ENCODE data around the gene NPVF. TPM values are rescaled to one million over a fixed set of nuclear protein-coding genes. Genes with fewer than 3 reads are reported as not detected.

NPVF gene
- total RNA-seq, 4 donors from 2014 or later = not detected

- Histone ChIP-seq H3K36me3 (no peaks in the 10 kb centered on the region), H3K27me3 (no peaks in the 10 kb centered on the region), H3K27ac (peak overlapping the region; percentile 69), H3K4me1 (peaks cover 0 to 5% of the 10 kb centered on the region in 2 donors), H3K4me3 (peak overlapping the region in 1 of 2 donors; percentile 1), H3K9me3 (no peaks in the 10 kb centered on the region)
- intact Hi-C loops (cut with DNase I; ENCODE audit: low total_unique reads) = loop anchor here (5.0 kb wide), 2 partner anchors 126 to 301 kb away; no protein-coding TSS in a partner anchor
- DNase-seq = no peak
- TF ChIP-seq POLR2A (IDR thresholded peaks at IDR 0.05) (no peak), CTCF (IDR thresholded peaks at IDR 0.05) (no peak)
These were observed 32.7 kb upstream of the NPVF start for GRCh38 chr7:25260862-25261494.

GRCh38 chr7:25259487-25260243 lies 31.4 kb upstream of the NPVF start:
- H3K27ac ChIP-seq = peak overlapping the region in 1 of 2 donors; percentile 69
- TF ChIP-seq POLR2A (IDR thresholded peaks at IDR 0.05) (no peak), CTCF (IDR thresholded peaks at IDR 0.05) (peak; percentile 81 to 93 (median 90))
- intact Hi-C loops (cut with DNase I; ENCODE audit: low total_unique reads) = loop anchor here (5.0 kb wide), 3 partner anchors 128 to 593 kb away; no protein-coding TSS in a partner anchor
- no peaks in the 10 kb centered on the region for H3K9me3 ChIP-seq
- H3K4me1 ChIP-seq = peaks cover 0 to 5% of the 10 kb centered on the region in 2 donors
- no peaks in the 10 kb centered on the region for H3K36me3 ChIP-seq
- H3K4me3 ChIP-seq = no peak overlapping the region
- H3K27me3 ChIP-seq = no peaks in the 10 kb centered on the region
- peak; percentile 67 to 80 for DNase-seq

GRCh38 chr7:25256333-25256819 lies 28.1 kb upstream of the NPVF start:
- no peak for DNase-seq
- TF ChIP-seq POLR2A (IDR thresholded peaks at IDR 0.05) (no peak), CTCF (IDR thresholded peaks at IDR 0.05) (no peak)
- Histone ChIP-seq H3K9me3 (no peaks in the 10 kb centered on the region), H3K4me1 (peaks cover 0 to 5% of the 10 kb centered on the region in 2 donors), H3K27me3 (no peaks in the 10 kb centered on the region), H3K36me3 (no peaks in the 10 kb centered on the region), H3K27ac (no peak overlapping the region), H3K4me3 (no peak overlapping the region)
- intact Hi-C loops (cut with DNase I; ENCODE audit: low total_unique reads) = loop anchor here (5.0 kb wide), 1 partner anchor 596 kb away; no protein-coding TSS in a partner anchor

- intact Hi-C loops (cut with DNase I; ENCODE audit: low total_unique reads) = loop anchor here (5.0 kb wide), 1 partner anchor 597 kb away; no protein-coding TSS in a partner anchor
- peaks cover 0 to 4% of the 10 kb centered on the region in 2 donors for H3K4me1 ChIP-seq
- H3K4me3 ChIP-seq = no peak overlapping the region
- no peaks in the 10 kb centered on the region for H3K27me3 ChIP-seq
- H3K27ac ChIP-seq = no peak overlapping the region
- TF ChIP-seq POLR2A (IDR thresholded peaks at IDR 0.05) (no peak), CTCF (IDR thresholded peaks at IDR 0.05) (no peak)
- no peaks in the 10 kb centered on the region for H3K36me3 ChIP-seq
- no peak for DNase-seq
- no peaks in the 10 kb centered on the region for H3K9me3 ChIP-seq
These were observed 27.5 kb upstream of the NPVF start for GRCh38 chr7:25255611-25256332.
